Left renal cortex interstitium (tissue), 4 donors: Measurements from ENCODE around the gene RYK. TPM values are rescaled to one million over a fixed set of nuclear protein-coding genes. Genes with fewer than 3 reads are reported as not detected.

Source experiments
- DNase-seq, 4 donors: peaks; one replicate each; pipeline ENCODE4 v3.0.0-alpha.2; 2013; ENCODE audit warnings: low read depth in 4 of 4, low spot score in 2 of 4, missing footprints in 1 of 4
- polyA plus RNA-seq, 4 donors: library from polyadenylated mRNA; unstranded; fragments of 120-200 nt; gene quantifications; one replicate each; pipeline ENCODE4 v1.2.1, GENCODE V29; 2013; ENCODE audit not compliant: insufficient read length in 4 of 4

The RYK gene
- polyA plus RNA-seq, 4 donors, result 88.9 to 106 (median 95.6) TPM

- no peak for DNase-seq
These were observed 8.2 kb upstream of the RYK start for GRCh38 chr3:134258761-134259347.

DNA sequence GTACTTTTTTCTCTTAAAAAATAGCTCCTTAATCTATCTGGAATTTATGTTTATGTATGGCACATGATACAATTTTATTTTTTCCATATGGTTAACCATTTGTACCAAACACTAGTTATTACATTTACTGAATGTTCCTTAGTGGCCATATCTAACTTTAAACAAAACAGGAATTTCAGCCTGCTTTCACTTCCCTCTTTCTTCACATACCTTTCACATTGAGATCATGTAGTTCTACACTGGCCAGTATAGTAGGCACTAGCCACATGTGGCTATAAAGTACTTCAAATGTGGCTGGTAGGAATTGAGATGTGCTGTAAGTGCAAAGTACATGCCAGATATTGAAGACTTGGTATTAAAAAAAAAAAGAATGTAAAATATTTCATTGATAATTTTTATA lies 4.7 kb upstream of the RYK start:
- DNase-seq, result no peak

GRCh38 chr3:134253475-134254226 lies 3.0 kb upstream of the RYK start:
- DNase-seq, result no peak

DNA sequence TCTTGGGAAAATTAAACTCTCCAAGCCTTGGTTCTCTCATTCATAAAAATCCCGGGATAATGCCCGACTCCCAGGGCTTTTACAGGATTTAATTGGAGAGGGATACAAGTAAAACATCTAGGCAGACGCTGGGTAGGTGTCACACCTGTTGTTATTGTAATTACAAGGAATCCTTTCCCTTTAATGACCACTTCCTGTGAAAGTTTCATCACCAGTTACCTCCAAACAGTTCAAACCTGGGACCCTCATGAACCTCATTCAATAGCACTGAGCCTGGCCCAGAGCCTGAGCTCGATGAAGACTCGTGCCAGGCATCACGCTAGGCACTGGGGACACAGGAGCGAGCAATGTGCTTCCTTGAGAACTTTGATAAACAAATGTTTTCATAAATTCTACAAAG lies 2.1 kb upstream of the RYK start:
- no peak for DNase-seq

DNA sequence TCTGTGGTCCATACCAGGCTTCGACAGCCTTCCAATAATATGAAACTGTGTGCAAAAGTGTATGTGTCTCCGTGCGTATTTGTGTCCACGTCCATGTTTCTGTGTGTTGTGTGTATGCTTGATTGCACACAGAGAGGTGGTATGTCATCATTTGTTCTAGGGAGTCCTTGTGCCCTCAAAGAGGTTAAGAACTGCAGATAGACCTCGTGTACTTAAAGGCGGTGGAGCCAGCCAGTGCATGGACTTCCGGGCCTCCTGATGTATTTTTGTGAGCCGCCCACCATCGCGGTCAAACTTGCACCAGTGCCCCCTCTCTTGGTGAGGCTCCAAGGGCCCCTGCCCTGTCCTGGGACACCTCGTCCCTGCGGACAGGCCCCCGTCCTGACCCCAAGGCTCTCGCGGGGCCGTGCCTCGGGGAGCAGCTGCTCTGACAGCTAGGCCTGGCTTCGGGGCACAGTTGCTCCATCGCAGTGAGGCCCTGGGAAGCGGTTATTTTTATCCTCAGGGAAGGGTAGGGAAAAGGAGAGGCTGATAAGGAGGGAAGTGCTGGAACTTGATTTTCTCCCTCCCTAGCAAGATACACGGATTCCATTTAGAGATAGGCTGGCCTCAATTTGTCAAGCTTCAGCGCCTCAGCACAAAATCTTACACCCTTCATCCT lies 1.2 kb upstream of the RYK start:
- no peak for DNase-seq

DNA sequence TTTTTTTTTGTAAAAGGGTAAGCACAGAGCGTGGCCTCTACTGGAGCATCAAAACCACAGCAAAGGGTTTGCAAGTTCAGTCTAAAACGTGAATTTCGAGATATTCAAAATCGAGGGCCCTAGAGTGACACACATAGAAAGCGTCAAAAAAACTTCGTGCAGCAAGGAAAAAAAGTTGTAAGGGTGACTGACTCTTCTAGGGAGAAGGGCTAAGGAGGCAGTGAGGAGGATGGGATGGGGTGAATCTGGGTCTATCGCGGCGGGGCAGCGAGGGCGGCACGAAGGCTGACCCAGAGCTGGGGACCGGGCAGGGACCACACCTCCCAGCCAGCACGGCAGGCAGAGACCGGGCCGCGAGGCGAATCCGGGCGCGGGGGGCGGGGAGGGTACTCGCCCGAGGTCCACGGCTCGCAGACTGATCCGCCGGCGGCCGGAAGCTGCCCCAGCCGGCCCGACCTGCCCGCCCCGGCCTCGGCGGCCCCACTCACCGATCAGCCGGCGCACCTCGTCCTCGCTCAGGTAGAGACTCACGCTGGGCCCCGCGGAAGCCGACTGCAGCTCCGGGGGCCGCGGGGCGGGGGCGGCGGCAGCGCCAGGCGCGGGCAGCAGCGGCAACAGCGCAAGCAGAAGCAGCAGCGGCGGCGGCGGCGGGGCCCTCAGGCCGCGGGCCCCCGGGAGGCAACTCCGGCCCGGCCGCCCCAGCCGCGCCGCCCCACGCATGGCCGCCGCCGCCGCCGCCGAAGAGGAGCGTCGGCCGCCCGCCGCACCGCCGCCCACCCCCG lies 533 bp downstream of the RYK start:
- DNase-seq, result peak in 2 of 4 donors; percentile 31 to 40

DNA sequence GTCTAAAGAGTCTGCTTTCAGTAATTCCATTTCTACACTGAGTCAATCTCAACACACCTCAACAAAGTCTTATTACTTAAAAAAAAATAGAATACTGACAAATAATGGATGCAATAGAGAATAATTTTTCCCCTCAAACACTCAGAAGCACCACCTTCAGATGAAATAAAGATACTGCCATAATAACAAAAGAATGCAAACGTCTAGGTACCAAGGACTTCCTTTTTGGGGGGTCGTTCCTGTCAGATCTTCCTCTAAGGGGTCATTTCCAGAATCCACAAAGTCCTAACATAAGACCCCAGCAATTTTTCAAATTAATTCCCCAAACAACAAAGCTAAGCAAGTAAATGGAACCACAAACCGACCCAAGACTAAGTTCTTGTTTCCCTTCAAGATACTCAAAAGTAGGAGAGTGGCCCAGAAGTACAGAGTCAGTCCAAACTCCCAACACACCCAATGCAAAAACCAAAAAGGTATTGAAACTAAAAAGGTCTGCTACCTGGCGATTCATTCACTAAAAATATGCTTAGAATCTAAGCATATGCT lies 1.3 kb downstream of the RYK start:
- no peak for DNase-seq

DNA sequence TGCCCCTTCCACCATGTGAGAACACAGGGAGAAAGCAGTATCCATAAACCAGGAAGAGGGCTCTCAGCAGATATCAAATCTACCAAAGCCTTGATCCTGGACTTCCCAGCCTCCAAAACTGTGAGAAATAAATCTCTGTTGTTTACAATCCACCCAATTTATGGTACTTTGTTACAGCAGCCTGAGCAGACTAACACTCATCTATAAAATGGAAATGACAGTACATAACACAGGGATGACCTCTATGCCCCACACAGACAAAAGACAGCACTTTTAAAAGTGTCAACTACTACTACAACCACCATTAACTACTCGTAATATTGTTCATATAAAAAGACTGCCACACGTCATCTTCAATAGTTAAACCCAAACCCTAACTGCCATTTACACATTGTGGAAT lies 5.7 kb downstream of the RYK start:
- DNase-seq, result no peak

DNA sequence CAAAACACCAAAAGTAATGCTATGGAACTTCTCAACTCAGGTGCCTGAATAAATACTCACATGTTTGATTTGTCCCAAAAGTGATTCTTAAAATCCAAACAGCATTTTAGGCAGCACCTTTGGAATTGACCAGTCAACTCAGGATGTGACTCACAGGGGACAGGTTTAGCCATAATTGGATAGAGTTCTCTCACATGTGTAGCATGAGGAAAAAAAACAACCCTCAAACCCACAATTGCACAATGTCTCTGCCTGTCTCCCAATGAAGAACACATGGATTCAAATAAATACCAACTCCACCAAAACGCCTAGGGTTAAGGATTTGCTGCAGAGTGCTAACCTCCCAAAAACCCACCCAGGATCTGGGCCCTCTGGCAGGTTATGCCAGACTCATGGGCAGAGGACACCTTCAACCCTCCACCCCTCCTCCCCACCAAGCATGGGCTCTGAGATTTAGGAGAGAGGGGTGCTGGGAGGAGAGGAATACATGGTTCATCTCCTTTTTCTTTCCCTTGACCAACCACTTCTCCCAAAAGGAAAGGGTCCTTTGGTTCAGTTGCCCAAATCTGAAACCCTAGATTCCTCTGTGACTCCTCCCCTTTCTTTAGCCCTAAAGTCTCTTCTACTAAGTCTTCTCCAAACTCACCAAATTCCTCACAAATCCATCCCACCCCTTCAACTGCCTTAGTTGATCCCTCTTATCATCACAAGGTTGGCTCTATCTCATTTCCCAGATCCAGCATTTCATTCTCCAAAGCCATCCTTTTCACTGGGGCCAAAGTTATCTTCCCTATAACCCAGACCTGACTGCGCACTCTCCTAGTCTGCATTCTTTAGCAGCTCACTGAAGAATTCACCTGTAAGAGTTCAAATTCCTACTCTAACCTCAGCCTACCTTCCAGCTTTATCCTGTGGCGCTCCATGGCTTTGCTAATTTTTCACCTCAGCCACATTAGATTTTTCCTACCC lies 7.7 kb downstream of the RYK start:
- DNase-seq, result no peak

GRCh38 chr3:134239538-134239937 lies 11.1 kb downstream of the RYK start:
- no peak for DNase-seq

GRCh38 chr3:134237454-134238145 lies 13.1 kb downstream of the RYK start:
- DNase-seq, result no peak

DNA sequence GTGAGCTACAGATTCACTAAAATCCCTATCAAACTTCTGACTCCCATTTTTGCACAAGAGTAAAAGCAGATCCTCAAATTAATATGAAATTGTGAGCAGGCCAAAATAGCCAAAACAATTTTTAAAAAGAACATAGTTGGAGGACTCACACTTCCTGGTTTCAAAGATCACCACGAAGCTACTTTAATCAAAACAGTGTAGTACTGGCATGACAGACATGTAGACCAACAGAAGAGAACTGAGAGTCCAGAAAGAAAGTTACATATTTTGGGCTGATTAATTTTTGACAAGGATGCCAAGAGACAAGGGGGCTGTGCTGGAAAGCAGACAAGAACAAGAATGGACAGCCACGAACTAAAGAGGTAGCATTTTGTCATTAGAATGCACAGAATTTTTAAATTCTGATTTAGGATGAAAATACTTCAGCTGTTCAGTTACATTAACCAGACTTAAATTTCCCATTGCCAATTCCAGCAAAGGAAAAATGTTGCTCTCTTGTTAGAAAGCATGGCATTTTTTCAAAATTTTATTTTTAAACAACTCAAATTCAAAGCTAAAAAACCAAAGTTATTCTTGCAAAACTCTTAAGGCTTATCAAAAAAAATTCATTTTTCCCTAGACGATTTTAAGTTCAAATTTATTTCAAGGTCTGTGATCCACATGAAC lies 14.0 kb downstream of the RYK start:
- DNase-seq, result no peak

DNA sequence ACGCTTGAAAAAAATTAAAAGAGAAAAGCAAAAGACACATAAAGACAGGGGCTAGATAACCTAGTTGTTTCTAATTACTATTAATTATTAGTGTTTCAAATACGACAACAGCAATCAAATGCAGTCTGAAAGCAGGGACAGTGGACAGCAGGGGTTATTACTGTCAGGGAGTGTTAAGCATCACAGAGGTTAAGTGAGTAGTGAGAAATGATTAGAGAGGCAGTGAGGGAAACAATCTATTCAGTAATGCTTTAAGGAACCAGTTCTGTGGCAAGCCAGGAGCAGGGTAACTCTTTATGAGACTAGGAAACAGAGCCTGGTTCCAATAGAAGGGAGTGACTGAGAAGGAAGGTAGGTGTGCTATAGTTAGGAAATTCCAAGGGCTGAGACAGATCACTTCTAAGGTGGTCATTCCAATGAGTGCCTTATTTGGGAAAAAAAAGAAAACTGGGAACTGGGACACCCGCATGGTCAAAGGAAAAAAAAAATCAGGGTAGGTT lies 15.0 kb downstream of the RYK start:
- no peak for DNase-seq

DNA sequence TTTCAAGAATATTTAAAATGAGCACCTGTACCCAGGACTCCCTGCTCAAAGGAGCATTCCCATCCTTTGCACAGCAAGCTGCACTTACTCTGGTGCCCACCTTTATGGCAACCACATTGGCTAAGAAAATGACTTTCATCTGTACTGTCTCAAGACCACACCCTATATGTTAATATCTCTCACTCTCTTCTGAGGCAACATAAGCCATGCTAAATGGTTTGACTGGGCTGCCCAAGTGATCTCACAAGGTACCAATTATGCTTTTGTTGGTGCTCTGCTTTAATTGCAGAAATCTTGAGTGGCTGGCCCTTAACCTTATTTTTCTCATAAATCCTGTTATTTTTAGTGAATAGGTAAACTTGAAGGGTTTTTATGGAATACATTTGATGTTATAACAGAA lies 17.7 kb downstream of the RYK start:
- DNase-seq, result no peak

DNA sequence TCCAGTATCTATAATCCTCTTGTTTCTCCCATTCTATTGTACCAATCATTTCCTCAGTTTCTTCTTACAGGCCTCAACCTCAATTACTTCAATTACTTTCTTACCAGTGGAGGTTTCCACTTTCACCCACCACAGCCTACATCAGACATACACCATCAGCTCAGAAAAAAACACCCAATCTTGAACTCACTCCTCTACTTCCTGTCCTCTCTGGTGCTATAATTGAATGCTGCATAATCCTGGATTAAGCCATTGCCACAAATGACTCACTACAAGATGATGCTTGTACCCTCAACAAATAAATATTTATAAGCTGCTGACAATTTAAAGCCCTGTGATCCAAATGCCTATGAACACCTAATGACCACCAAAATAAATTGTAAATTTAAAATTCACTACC lies 18.5 kb downstream of the RYK start:
- DNase-seq, result no peak

DNA sequence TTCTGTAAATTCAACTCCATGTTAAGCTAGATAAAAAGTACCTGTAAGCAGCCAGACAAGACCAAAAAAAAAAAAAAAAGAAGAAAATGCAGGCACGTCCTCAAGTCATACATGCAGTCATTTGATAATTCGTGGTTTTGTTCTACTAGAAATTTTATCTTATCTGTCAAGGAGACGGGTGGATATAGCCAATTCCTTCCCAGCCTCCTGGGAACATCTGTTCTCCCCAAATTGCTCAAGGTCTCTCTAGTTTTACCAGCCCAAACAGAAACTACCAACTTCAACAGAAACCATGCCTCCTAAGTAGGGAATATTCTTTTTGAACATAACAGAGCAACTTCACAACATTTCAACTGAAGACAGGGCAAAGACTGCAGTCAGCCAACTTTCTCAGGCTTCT lies 19.5 kb downstream of the RYK start:
- no peak for DNase-seq

DNA sequence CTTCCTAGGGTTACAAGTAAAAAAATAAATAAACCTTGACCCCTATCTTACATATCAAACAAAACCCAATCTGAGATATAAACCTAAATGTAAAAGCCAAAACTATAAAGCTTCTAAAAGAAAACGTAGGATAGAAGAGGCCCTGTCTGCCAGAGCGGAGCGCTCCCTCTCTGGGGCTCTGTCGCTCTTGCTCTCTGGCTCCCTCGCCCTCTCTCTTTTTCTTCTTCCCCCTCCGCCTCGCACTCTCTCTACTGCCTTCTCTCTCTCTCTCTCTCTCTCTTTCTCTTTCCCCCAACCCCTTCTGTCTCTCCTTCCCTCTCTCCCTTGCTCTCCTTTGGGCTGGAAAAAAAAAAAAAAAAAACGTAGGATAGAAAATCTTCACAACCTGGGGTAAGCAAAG lies 21.6 kb downstream of the RYK start:
- no peak for DNase-seq

GRCh38 chr3:134228479-134228878 lies 22.2 kb downstream of the RYK start:
- no peak for DNase-seq

DNA sequence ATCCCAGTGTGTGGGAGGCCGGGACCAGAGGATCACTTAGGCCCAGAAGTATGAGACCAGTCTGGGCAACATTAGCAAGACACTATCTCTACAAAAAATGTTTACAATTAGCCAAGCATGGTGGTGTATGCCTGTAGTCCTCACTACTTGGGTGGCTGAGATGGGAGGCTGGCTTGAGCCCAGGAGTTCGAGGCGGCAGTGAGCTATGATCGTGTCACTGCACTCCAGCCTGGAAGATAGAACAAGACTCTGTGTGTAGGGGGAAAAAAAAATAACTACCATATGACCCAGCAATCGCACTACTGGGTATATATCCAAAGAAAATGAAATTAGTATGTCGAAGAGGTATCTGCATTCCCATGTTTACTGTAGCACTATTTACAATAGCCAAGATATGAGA lies 22.6 kb downstream of the RYK start:
- no peak for DNase-seq
